ENCODE data around the gene GUCY2C.

GRCh38 chr12:14611640-14612203, 84.7 kb downstream of the GUCY2C start:
- no peak for TF ChIP-seq WT1 (tag by site-specific recombination; IDR thresholded peaks at IDR 0.05)
- TF ChIP-seq, protein P1, sequence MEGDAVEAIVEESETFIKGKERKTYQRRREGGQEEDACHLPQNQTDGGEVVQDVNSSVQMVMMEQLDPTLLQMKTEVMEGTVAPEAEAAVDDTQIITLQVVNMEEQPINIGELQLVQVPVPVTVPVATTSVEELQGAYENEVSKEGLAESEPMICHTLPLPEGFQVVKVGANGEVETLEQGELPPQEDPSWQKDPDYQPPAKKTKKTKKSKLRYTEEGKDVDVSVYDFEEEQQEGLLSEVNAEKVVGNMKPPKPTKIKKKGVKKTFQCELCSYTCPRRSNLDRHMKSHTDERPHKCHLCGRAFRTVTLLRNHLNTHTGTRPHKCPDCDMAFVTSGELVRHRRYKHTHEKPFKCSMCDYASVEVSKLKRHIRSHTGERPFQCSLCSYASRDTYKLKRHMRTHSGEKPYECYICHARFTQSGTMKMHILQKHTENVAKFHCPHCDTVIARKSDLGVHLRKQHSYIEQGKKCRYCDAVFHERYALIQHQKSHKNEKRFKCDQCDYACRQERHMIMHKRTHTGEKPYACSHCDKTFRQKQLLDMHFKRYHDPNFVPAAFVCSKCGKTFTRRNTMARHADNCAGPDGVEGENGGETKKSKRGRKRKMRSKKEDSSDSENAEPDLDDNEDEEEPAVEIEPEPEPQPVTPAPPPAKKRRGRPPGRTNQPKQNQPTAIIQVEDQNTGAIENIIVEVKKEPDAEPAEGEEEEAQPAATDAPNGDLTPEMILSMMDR (tag by site-specific recombination; IDR thresholded peaks at IDR 0.05) = no peak
- TF ChIP-seq TCF7L2 (IDR thresholded peaks at IDR 0.05; ENCODE audit: borderline replicate concordance, low read depth, low read length) = no peak
- TF ChIP-seq GLI4 (tag by site-specific recombination; IDR thresholded peaks at IDR 0.05) = no peak
- no peak for TF ChIP-seq SETDB1 (IDR thresholded peaks at IDR 0.05; ENCODE audit: insufficient read length, low read length)
- no peak for TF ChIP-seq ZFHX2 (tag by site-specific recombination; conservative IDR thresholded peaks at IDR 0.05)
- no peak for TF ChIP-seq ZNF664 (tag by site-specific recombination; IDR thresholded peaks at IDR 0.05)
- no peak for TF ChIP-seq ZNF140 (tag by site-specific recombination; IDR thresholded peaks at IDR 0.05)
- no peak for TF ChIP-seq ZNF24 (tag by site-specific recombination; IDR thresholded peaks at IDR 0.05)
